Suppressor macrophage treated with lipopolysaccharide for 1 hour (primary cell): Measurements from ENCODE around the gene PRAC1.
"Not testable (repeated sequence)": the region's sequence is repeated elsewhere in the genome, so short reads cannot be mapped to it uniquely, and the experiment has no call there.

Experiments used
- DNase-seq, 3 donors: peaks; one replicate each; pipeline ENCODE4 v3.0.0-alpha.2; 2020 to 2022

The PRAC1 gene

DNA sequence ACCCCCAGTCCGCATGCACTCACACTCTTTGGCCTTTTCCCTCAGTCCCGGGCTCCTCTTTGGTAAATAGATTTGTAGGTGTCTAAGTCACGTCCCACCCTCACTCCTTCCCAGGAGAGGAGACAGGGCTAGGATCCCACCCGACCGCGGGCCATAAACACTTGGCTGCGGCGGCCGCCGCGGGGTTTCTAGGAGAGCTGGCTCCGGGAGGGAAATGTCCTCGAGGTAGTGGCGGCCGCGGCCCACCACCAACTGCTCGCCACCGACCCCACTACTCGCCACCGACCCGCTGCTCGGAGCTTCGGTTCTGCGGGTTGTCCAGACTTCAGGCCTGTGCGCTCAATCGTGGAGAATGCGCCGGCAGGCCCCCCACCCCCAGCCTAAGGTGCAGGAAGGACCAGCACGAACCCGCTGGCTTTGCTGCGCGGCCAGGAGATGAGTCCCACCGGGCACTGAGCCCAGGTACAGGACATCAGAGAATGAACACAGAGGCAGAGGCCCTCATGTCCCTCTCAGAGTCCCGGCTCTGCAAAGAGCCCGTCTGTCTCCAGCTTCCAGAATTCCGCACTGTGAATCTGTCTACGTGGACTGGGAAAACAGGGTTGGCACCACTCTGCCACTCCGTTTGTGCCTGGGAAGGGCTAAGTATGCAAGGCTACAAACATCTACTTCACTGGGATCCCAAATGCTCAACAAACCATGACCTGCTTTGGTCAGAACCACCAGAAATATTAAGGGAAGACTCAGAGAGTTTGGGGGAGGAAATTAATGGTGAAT is 3.2 kb upstream of the PRAC1 start:
- DNase-seq, result no peak

DNA sequence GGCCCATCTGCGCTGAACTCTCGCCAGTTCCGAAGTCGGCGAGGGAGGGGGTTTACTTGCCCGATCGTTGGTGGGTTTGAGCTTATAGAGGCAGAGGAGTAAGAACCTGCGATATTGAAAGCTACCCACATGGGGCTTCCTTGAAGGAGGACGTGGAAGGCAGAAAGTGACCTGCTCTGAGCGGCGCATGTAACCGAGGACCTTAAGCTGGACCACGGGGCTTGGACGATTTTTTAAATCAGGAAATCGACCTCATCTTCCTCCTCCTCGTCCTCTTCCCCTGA is 2.6 kb upstream of the PRAC1 start:
- no peak for DNase-seq

DNA sequence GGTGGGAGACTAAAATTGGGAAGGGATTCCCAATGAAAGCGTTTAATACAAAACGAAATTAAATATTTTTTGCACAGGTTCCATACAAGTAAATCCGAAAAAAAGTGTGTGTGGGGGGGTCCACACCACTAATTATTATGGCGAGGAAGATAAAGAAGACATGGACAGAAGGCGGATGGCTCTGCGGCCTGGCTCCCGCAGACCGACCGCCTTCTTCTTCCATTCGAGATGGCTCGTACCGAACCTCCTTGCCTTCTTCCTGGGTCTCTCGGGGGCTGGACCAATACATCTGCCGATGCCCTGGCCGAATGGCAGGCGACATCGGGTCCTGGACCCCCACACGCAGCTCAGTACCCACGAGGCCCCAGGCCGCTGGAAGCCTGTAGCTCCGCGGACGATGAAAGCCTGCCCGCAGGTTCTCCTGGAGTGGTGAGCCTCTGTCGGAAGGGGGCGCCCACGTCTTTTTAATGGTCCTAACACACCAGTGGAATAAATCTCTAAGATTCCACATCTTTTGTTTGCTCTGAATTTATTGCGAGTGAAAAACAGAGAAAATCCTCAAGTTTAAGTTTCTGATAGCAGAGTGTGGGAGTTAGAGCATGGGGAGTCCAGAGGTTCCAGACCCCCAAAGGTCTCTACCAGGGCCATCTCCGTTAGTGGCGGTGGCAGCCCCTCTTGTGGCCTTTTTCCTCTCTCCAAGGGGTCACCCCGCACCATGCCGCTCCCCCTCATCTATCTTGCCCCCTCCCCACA is 2.1 kb upstream of the PRAC1 start:
- DNase-seq, result peak; percentile 87 to 96 (median 94)

DNA sequence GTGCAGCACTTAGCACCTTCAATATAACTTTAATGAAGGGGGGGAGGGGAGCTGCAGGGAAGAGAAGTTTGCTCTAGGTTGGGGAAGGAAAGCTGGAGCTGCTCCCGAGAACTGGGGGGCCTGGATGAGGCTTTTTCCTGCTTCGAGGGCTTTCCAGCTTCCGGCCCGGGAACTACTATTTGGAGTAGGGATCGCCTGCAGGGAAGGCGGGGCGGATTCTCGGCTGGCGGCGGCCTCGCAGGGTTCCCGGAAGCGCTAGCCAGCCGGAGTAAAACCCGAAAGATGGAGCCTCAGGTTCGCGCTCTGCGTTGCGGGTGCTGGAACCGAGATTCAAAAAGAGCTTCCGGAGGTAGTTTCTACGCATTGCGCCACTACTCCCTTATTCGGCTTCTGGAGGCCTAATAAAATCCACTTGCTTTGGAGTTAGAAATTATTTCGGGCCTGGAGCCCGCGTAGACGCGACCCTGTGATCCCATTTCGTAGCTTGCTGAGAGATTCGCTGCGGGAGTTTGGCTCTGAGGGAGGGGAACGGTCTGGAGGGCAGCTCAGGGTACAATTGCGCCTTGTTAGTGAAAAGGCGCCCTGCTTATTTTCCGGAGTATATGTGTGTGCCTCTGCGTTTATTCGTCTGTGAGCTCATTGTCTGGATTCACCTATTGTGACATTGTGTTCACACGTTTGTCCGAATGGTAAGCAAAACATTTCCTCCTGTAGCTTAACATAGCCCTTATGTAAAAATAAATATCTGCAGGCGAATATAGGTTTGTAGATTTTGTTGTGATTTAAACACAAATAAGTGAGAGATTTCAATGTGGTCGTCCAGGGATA is 1.3 kb upstream of the PRAC1 start:
- no peak for DNase-seq

GRCh38 chr17:48722915-48723422 is 651 bp upstream of the PRAC1 start, which contains the start of gene PRAC2:
TSS of gene PRAC2 (plus strand) at chr17:48723185. CDS start at chr17:48724411, 1,226 bp downstream.
- DNase-seq, result peak in 2 of 3 donors; percentile 30 to 41

GRCh38 chr17:48721009-48721402 is 1.3 kb downstream of the PRAC1 start:
- DNase-seq, result no peak

- no peak for DNase-seq
Observed at GRCh38 chr17:48720266-48721008, 1.9 kb downstream of the PRAC1 start.

- no peak for DNase-seq
Observed at GRCh38 chr17:48719642-48720265, 2.6 kb downstream of the PRAC1 start.

GRCh38 chr17:48718761-48719641 is 3.3 kb downstream of the PRAC1 start:
- no peak for DNase-seq

DNA sequence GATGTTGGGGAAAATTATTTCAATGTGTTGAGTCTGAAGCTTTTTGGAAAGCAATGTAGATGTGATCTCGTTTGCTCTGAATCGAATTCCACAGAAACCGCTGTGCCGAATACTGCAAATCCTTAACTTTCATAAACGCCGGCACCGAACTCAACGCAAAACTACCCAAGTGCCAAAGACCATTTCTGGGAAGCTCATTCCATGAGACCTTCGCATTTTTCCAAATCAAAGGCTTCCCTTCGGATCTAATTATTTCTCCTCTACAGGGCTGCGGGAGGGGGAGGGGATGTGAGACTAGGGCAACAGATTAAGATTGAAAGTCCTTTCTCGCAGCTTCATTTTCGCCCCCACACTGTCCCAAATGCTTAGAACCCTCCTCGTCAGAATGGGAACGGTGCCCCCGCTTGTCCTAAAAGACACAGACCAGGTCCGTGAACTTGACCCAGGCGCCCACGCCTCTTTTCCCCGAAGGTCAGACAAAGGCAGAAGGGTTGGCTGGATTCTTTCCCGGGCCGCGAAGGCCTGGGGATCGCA is 4.0 kb downstream of the PRAC1 start:
- DNase-seq, result no peak

DNA sequence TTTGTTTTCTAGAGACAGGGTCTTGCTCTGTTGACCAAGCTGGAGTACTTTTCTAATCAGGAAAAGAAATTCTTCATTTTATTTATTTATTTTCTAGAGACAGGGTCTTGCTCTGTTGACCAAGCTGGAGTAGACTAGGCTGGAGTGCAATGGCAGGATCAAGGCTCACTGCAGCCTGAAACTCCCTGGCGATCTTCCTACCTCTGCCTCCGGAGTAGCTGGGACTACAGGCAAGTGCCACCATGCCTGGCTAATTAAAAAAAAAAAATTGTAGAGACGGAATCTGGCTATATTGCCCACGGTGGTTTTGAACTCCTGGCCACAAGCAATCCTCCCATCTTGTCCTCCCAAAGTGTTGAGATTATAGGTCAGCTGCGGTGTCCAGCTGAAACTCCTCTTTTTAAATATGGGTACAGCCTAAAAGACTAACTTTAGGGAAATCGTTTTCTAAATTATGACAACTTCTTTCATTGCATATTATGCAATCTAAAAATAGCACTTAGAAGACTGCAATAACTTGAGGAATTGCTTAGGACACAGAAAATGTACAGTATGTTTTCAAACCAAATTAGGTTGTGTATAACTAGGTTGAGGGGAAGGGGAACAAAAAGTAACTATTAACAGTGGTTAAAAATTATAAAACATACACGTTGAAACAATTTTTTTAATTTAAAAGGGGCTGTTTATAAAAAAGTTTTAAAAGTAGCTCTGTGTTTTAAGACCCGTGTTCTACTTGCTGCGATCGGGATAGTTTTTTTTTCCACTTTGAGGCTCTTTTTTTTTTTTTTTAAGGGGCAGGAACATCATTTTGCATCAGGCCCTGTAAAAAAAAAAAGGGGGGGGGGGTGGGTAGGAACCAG is 4.7 kb downstream of the PRAC1 start:
- no peak for DNase-seq

DNA sequence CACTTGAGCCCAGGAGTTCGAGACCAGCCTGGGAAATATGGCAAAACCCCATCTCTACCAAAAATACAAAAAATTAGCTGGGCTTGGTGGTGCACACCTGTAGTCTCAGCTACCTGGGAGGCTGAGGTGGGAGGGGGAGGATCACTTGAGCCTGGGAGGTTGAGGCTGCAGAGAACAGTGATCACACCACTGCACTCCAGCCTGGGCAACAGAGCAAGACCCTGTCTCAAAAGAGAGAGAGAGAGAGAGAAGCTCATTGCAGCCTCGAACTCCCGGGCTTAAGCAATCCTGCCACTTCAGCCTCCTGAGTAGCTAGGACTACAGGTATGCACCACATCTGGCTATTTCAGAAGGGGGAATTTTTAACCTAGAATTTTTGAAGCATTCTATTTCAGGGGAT is 5.8 kb downstream of the PRAC1 start:
- not testable (repeated sequence) for DNase-seq

GRCh38 chr17:48715496-48716399 is 6.6 kb downstream of the PRAC1 start:
- DNase-seq, result no peak

DNA sequence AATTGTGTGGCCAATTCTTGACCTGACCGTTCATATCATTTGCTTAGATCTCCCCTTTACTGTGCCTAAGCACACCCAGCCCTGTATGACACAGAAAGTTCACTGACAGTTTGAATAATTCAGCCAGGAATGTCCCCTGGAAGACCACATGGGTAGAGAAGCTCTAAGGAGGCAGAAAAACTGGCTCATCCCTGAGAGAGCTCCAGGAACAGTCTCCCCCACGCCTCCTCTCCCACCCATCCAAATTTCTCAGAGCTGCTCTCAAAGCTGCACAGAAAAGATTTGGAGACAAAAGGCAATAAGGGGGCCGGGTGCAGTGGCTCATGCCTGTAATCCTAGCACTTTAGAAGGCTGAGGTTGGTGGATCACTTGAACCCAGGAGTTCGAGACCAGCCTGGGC is 11.2 kb downstream of the PRAC1 start:
- no peak for DNase-seq

- DNase-seq, result no peak
Observed at GRCh38 chr17:48704361-48705248, 17.7 kb downstream of the PRAC1 start.

- DNase-seq, result no peak
Observed at GRCh38 chr17:48701864-48702532, 20.3 kb downstream of the PRAC1 start.

DNA sequence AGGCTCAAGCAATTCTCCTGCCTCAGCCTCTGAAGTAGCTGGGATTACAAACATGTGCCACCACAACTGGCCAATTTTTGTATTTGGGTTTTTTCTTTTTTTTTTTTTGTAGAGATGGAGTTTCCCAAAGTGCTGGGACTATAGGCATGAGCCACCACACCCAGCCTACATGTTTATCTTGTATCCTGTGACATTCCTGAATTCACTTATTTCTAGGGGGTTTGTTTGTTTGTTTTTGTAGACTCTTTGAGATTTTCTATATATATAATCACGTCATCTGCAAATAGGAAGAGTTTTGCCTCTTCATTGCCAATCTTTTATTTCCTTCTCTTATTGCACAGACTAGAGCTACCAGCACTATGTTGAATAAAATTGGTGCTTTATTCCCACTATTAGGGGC is 29.1 kb downstream of the PRAC1 start:
- no peak for DNase-seq
